T-helper 1 cell treated with Interleukin-12 subunit alpha and Interleukin-12 subunit beta and Interleukin-4 antibody, amounts not matched to agents 30 μg/mL and 1 μg/mL, for 36 hours (primary cell): ENCODE measurements around the gene ARHGEF2.

ENCODE experiments used
- H3K27ac Mint-ChIP-seq: one replicate; pipeline ENCODE4 v1.8.0; 2021; ENCODE audit warnings: mild to moderate bottlenecking, mixed read lengths
- H3K27me3 Mint-ChIP-seq: one replicate; pipeline ENCODE4 v1.8.0; 2021; ENCODE audit warnings: low read depth, mixed read lengths
- H3K36me3 Mint-ChIP-seq: one replicate; pipeline ENCODE4 v1.8.0; 2021; ENCODE audit warnings: low read depth, mixed read lengths
- H3K4me1 Mint-ChIP-seq: one replicate; pipeline ENCODE4 v1.8.0; 2021; ENCODE audit warnings: low read depth, mixed read lengths
- H3K4me3 Mint-ChIP-seq: one replicate; pipeline ENCODE4 v1.8.0; 2021; ENCODE audit warnings: mild to moderate bottlenecking, moderate library complexity, mixed read lengths
- H3K9me3 Mint-ChIP-seq: one replicate; pipeline ENCODE4 v1.8.0; 2021; ENCODE audit warnings: mixed read lengths

The ARHGEF2 gene

DNA sequence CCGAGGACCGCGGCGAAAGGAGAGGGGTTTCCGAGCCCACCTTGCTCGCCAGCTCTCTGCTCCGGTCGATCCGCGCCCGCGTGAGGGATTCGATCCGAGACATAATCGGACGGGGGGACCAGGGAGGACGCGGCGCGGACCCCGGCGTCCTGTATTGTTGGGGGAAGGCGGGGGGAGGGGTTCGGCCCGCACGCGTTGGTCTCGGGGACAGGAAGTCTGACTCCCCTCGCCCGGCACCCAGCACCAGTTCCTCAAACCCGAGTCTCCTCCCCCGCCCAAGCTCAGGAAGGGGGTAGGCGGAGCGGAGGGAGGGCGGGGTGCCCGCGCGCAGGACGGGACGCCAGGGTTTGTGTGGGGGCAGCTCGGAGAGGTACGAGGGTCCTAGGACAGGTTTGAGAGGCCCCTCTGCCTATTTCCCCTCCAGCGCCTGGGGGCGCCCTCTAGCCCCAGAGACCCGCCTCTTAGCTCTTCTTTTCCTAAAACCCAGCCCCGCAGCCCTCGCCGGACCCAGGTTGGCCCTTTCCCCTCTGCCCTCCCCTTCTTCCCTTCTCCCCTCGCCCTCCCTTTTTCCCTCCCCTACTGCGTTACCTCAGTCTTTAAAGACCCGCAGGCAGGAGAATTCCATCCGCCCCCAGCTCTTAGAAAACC lies at the start of gene ARHGEF2:
Gene ARHGEF2 (minus strand): TSS at position 223 of the 648 bp plus-strand sequence. CDS start 120 bp downstream, at position 103.
- Mint-ChIP-seq H3K4me3 (peak within 1 kb of the TSS; percentile 90), H3K27ac (peak within 1 kb of the TSS; percentile 89), H3K27me3 (no peaks in the 10 kb centered on the region), H3K4me1 (peaks cover 66% of the 10 kb centered on the region), H3K36me3 (peaks cover 28% of the 10 kb centered on the region), H3K9me3 (no peaks in the 10 kb centered on the region)

DNA sequence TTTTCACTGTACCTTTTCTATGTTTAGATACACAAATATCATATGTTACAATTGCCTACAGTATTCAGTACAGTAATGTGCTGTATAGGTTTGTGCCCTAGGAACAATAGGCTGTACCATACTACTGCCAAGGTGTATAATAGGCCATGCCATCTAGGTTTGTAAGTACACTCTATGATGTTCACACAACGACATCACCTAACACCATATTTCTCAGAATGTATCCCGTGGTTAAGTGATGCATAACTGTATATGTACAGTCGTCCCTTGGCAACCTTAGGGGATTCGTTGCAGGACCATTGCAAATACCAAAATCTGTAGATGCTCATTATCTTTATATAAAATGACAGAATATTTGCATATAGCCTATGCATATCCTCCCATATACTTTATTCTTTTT lies 48.2 kb upstream of the ARHGEF2 start:
- Mint-ChIP-seq H3K4me3 (no peak overlapping the region), H3K36me3 (no peaks in the 10 kb centered on the region), H3K27ac (no peak overlapping the region), H3K27me3 (peaks cover 9% of the 10 kb centered on the region), H3K9me3 (no peaks in the 10 kb centered on the region), H3K4me1 (peaks cover 10% of the 10 kb centered on the region)

DNA sequence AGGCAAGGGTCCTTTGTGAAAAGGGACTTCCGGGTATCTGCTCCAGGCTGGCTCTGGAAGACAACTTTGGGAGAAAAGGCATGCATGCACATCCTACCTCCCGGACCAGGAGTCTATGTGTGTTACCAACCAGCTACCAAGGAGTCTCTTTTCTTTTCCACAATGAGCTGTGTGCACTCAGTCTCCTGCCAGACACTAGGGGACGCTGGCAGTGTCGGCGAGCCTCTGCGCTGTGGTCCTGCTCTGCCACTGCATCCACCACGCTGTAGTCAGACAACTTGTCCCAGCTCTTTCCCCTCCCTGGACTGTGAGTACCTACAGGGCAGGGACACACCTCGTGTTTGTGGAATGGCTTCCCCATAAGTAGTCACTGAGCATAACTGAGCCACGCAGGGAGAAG lies 47.5 kb upstream of the ARHGEF2 start:
- Mint-ChIP-seq H3K4me3 (no peak overlapping the region), H3K9me3 (no peaks in the 10 kb centered on the region)

DNA sequence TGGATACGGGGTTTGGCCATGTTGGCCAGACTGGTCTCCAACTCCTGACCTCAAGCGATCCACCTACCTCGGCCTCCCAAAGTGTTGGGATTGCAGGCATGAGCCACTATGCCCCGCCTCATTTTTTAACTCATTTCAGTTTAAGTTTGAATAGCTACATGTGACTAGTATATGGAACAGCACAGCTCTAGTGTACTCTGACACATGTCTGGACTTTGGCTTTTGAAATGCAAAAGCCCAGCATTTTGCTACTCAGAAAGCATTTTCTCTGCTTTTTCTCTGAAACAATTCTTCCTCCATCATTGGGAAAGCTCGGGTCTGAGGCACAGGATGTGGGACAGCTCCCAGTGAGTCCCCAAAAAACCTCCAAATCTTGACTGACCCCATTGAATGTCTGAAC lies 46.5 kb upstream of the ARHGEF2 start:
- peaks cover 5% of the 10 kb centered on the region for H3K36me3 Mint-ChIP-seq
- peaks cover 17% of the 10 kb centered on the region for H3K4me1 Mint-ChIP-seq
- no peaks in the 10 kb centered on the region for H3K9me3 Mint-ChIP-seq
- H3K27ac Mint-ChIP-seq: no peak overlapping the region
- peaks cover 9% of the 10 kb centered on the region for H3K27me3 Mint-ChIP-seq
- H3K4me3 Mint-ChIP-seq: no peak overlapping the region

More for the DNA sequence above, 47.5 kb upstream of the ARHGEF2 start:
- H3K27me3 Mint-ChIP-seq: peaks cover 9% of the 10 kb centered on the region
- no peak overlapping the region for H3K27ac Mint-ChIP-seq
- H3K36me3 Mint-ChIP-seq: no peaks in the 10 kb centered on the region
- H3K4me1 Mint-ChIP-seq: peaks cover 13% of the 10 kb centered on the region

- Mint-ChIP-seq H3K4me3 (no peak overlapping the region), H3K27me3 (peaks cover 9% of the 10 kb centered on the region), H3K27ac (no peak overlapping the region), H3K4me1 (peaks cover 27% of the 10 kb centered on the region), H3K9me3 (no peaks in the 10 kb centered on the region), H3K36me3 (peaks cover 20% of the 10 kb centered on the region)
Observed at GRCh38 chr1:156021954-156022353, 43.6 kb upstream of the ARHGEF2 start.

DNA sequence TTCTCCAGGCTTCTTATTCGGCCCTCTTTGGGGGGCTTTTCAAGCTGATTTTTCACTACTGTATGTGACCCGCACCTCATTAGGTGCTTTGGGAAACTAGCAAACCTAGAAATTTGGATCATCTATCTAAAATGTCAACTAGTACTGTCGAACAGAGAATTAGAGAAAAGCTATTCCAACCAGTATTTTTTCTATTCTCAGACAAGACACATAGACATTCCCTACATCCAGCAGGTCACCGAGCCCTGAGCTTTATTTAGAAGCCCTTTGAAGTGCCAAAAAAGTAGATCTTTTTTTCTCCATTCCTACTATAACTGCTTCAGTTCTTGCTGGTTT lies 42.7 kb upstream of the ARHGEF2 start:
- H3K27ac Mint-ChIP-seq: peak overlapping the region; percentile 94
- H3K27me3 Mint-ChIP-seq: peaks cover 9% of the 10 kb centered on the region
- peaks cover 24% of the 10 kb centered on the region for H3K36me3 Mint-ChIP-seq
- no peaks in the 10 kb centered on the region for H3K9me3 Mint-ChIP-seq
- H3K4me1 Mint-ChIP-seq: peaks cover 25% of the 10 kb centered on the region
- H3K4me3 Mint-ChIP-seq: peak overlapping the region; percentile 91

DNA sequence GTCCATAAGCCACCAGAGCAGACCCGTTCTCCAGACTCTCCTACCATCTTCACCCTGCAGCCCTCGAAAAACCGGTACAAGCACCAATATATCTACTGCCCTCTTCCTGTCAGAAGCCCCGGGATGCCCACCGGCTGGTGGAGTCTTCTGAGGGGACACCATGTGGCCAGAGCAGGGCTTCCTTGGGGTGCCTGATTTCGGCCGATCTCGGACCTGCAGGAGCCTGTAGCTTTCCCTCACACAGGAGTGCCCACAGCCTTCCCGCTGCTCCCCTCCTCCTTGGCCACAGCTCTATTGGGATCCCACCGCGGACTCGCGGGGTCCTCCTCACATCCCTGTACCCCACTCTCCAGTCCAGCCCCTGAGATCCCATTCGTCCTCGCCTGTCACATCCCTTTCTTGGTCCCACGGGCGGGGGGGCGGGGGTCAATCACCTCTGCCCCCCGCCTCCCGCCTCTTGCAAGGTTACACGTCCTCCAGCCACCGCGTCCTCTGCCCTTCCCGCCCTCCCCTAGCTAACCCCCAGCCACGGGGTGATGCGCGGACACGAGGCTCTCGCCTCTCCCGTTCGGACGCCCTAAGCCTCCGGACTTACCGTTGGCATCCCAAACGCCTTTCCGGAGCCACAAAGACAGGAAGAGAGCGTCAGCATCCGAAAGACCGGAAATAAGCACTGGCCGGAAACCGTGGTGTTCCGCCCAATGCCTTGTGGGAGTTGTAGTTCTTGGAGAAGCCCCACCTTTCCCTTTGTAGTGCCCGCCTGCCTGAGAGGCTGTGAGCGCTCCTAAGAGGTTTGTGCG lies 42.1 kb upstream of the ARHGEF2 start, which contains the start of gene SSR2:
Gene SSR2 (minus strand): TSS at position 659 of the 800 bp plus-strand sequence. CDS start 784 bp downstream, outside the sequence.
- peak within 1 kb of the TSS; percentile 94 for H3K27ac Mint-ChIP-seq

GRCh38 chr1:156019946-156020292 lies 41.6 kb upstream of the ARHGEF2 start:
- peak overlapping the region; percentile 91 for H3K4me3 Mint-ChIP-seq
- peaks cover 22% of the 10 kb centered on the region for H3K4me1 Mint-ChIP-seq
- H3K36me3 Mint-ChIP-seq: peaks cover 25% of the 10 kb centered on the region
- peaks cover 5% of the 10 kb centered on the region for H3K27me3 Mint-ChIP-seq
- peak overlapping the region; percentile 84 for H3K27ac Mint-ChIP-seq
- H3K9me3 Mint-ChIP-seq: no peaks in the 10 kb centered on the region

More for the DNA sequence above, 42.1 kb upstream of the ARHGEF2 start, which contains the start of gene SSR2:
- Mint-ChIP-seq H3K4me3 (peak within 1 kb of the TSS; percentile 91), H3K4me1 (peaks cover 22% of the 10 kb centered on the region), H3K9me3 (no peaks in the 10 kb centered on the region), H3K36me3 (peaks cover 24% of the 10 kb centered on the region), H3K27me3 (peaks cover 9% of the 10 kb centered on the region)

DNA sequence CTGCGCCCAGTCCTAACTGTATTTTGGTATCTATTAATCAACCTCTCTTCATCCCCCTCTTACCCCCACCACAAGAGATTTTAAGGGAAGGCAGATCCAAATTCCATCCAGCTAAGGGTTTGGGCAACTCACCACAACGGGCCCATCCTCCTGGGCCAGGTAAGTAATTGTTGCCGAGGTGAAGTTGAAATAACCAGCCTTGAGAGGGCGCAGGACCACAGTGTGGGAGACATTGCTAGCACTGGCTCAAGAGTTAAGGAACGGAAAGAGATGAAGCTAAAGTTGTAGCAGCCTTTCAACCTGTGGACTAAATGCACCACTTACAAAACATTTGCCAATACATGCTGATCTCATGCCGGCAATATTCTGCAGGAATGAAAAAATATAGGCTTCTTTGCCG lies 36.5 kb upstream of the ARHGEF2 start:
- Mint-ChIP-seq H3K4me1 (peaks cover 24% of the 10 kb centered on the region), H3K27ac (no peak overlapping the region), H3K4me3 (no peak overlapping the region), H3K36me3 (peaks cover 57% of the 10 kb centered on the region), H3K9me3 (no peaks in the 10 kb centered on the region), H3K27me3 (no peaks in the 10 kb centered on the region)

GRCh38 chr1:156012051-156012817 lies 33.9 kb upstream of the ARHGEF2 start:
- Mint-ChIP-seq H3K9me3 (no peaks in the 10 kb centered on the region), H3K27me3 (no peaks in the 10 kb centered on the region), H3K27ac (no peak overlapping the region), H3K4me3 (no peak overlapping the region), H3K36me3 (peaks cover 54% of the 10 kb centered on the region), H3K4me1 (peaks cover 19% of the 10 kb centered on the region)

- Mint-ChIP-seq H3K27me3 (no peaks in the 10 kb centered on the region), H3K4me3 (no peak overlapping the region), H3K9me3 (no peaks in the 10 kb centered on the region), H3K27ac (no peak overlapping the region), H3K4me1 (peaks cover 29% of the 10 kb centered on the region), H3K36me3 (peaks cover 51% of the 10 kb centered on the region)
Observed at GRCh38 chr1:156009404-156009803, 31.1 kb upstream of the ARHGEF2 start.

- Mint-ChIP-seq H3K9me3 (no peaks in the 10 kb centered on the region), H3K4me1 (peaks cover 30% of the 10 kb centered on the region), H3K4me3 (no peak overlapping the region), H3K27me3 (no peaks in the 10 kb centered on the region), H3K36me3 (peaks cover 32% of the 10 kb centered on the region), H3K27ac (peak overlapping the region; percentile 21)
Observed at GRCh38 chr1:156006666-156007376, 28.5 kb upstream of the ARHGEF2 start.

- Mint-ChIP-seq H3K4me3 (peak overlapping the region; percentile 23), H3K4me1 (peaks cover 25% of the 10 kb centered on the region), H3K9me3 (no peaks in the 10 kb centered on the region), H3K36me3 (peaks cover 17% of the 10 kb centered on the region), H3K27me3 (no peaks in the 10 kb centered on the region), H3K27ac (peak overlapping the region; percentile 83)
Observed at GRCh38 chr1:156004843-156005584, 26.7 kb upstream of the ARHGEF2 start.

- H3K27ac Mint-ChIP-seq: peak overlapping the region; percentile 55
- H3K27me3 Mint-ChIP-seq: no peaks in the 10 kb centered on the region
- peaks cover 25% of the 10 kb centered on the region for H3K4me1 Mint-ChIP-seq
- H3K4me3 Mint-ChIP-seq: no peak overlapping the region
- peaks cover 13% of the 10 kb centered on the region for H3K36me3 Mint-ChIP-seq
- H3K9me3 Mint-ChIP-seq: no peaks in the 10 kb centered on the region
Observed at GRCh38 chr1:156003923-156004188, 25.5 kb upstream of the ARHGEF2 start.
